Mucosa of descending colon (tissue), 3 donors: ENCODE measurements around the gene PRAMEF12. TPM values are rescaled to one million over a fixed set of nuclear protein-coding genes. Genes with fewer than 3 reads are reported as not detected.
"Not testable (repeated sequence)": the region's sequence is repeated elsewhere in the genome, so short reads cannot be mapped to it uniquely, and the experiment has no call there.

ENCODE experiments used
- ATAC-seq: fragments of 200-7000 bp; cut with Tn5 transposase; one replicate; pipeline ENCODE4 v1.9.1; 2020; ENCODE audit warnings: mild to moderate bottlenecking, moderate library complexity
- DNase-seq, 3 donors: peaks; one replicate each; pipeline ENCODE4 v3.0.0-alpha.2; 2020
- H3K36me3 ChIP-seq: fragments of 200-600 bp; one replicate; pipeline ENCODE4 v1.8.0; 2021; ENCODE audit warnings: low read depth, mild to moderate bottlenecking
- H3K4me1 ChIP-seq: fragments of 200-600 bp; one replicate; pipeline ENCODE4 v1.8.0; 2021; ENCODE audit warnings: low read depth, mild to moderate bottlenecking
- H3K4me3 ChIP-seq: fragments of 200-600 bp; one replicate; pipeline ENCODE4 v1.8.0; 2021; ENCODE audit warnings: mild to moderate bottlenecking
- H3K9me3 ChIP-seq: fragments of 200-600 bp; one replicate; pipeline ENCODE4 v1.8.0; 2021; ENCODE audit warnings: mild to moderate bottlenecking
- CTCF ChIP-seq: fragments of 200-600 bp; IDR thresholded peaks from one replicate; pipeline ENCODE4 v1.8.0; 2022; ENCODE audit warnings: antibody characterized with exemption, mild to moderate bottlenecking
- intact Hi-C, 2 donors: fragments of 100-400 bp; cut with DNase I in 1 of 2; cut with micrococcal nuclease in 1 of 2; formaldehyde crosslinking; loops; one replicate each; pipeline versions ENCODE4 v1.11.0 to v1.11.1; 2022; cut with DNase I, micrococcal nuclease
- total RNA-seq, 3 donors: library from RNA; stranded (reverse); fragmentation: NEBNext Ultra II Directional in 2 of 3; extraction: Animal tissue kit (Norgen Biotek cat#: 25700) in 2 of 3; gene quantifications; one replicate each; pipeline versions ENCODE4 v1.2.1 to v1.2.4, GENCODE V29; 2021 to 2023
- donor health status: DM: no; HTN: no; CAD: no; lungs with moderate emphysema.
- donor health status: DM: no; HTN: no; CAD: no.
- donor health status: DM: no; HTN: yes; CAD: no.

Gene PRAMEF12
- total RNA-seq, 3 donors from 2014 or later = not detected

GRCh38 chr1:12776801-12777557, 3.4 kb downstream of the PRAMEF12 start:
- no peaks in the 10 kb centered on the region for H3K36me3 ChIP-seq
- TF ChIP-seq CTCF = no peak
- intact Hi-C loops = no loop called here
- ATAC-seq (no peak), DNase-seq (no peak)
- no peak overlapping the region for H3K4me3 ChIP-seq
- no peaks in the 10 kb centered on the region for H3K9me3 ChIP-seq
- H3K4me1 ChIP-seq = no peaks in the 10 kb centered on the region

GRCh38 chr1:12778061-12778460, 4.5 kb downstream of the PRAMEF12 start:
- Histone ChIP-seq H3K4me3 (no peak overlapping the region), H3K9me3 (no peaks in the 10 kb centered on the region), H3K36me3 (no peaks in the 10 kb centered on the region), H3K4me1 (no peaks in the 10 kb centered on the region)
- ATAC-seq (no peak), DNase-seq (no peak)
- no peak for TF ChIP-seq CTCF
- intact Hi-C loops = no loop called here

- H3K4me1 ChIP-seq = no peaks in the 10 kb centered on the region
- ATAC-seq = no peak
- H3K36me3 ChIP-seq = no peaks in the 10 kb centered on the region
- H3K4me3 ChIP-seq = no peak overlapping the region
- H3K9me3 ChIP-seq = peaks cover 2% of the 10 kb centered on the region
- intact Hi-C loops = no loop called here
- DNase-seq = no peak
- no peak for TF ChIP-seq CTCF
These were observed 5.4 kb downstream of the PRAMEF12 start for GRCh38 chr1:12778907-12779306.

GRCh38 chr1:12781488-12781887, 8.0 kb downstream of the PRAMEF12 start:
- H3K4me1 ChIP-seq, H3K4me3 ChIP-seq, DNase-seq, H3K36me3 ChIP-seq, ATAC-seq, intact Hi-C loops: not testable (repeated sequence)
- peaks cover 25% of the 10 kb centered on the region for H3K9me3 ChIP-seq

GRCh38 chr1:12783783-12784182, 10.2 kb downstream of the PRAMEF12 start:
- H3K9me3 ChIP-seq = peaks cover 27% of the 10 kb centered on the region
- intact Hi-C loops, H3K4me3 ChIP-seq, ATAC-seq, H3K36me3 ChIP-seq, DNase-seq, H3K4me1 ChIP-seq: not testable (repeated sequence)

- H3K4me1 ChIP-seq, ATAC-seq, H3K4me3 ChIP-seq, intact Hi-C loops, H3K36me3 ChIP-seq: not testable (repeated sequence)
- H3K9me3 ChIP-seq = peaks cover 27% of the 10 kb centered on the region
- DNase-seq = peak in 1 of 3 donors; percentile 4
These were observed 11.2 kb downstream of the PRAMEF12 start for GRCh38 chr1:12784729-12785128.

GRCh38 chr1:12791097-12791496, 17.6 kb downstream of the PRAMEF12 start, which contains the start of gene PRAMEF1:
PRAMEF1 (plus strand) TSS chr1:12791397; CDS start chr1:12793228, 1,831 bp downstream.
- H3K4me3 ChIP-seq, H3K9me3 ChIP-seq, DNase-seq, intact Hi-C loops, H3K4me1 ChIP-seq, H3K36me3 ChIP-seq, ATAC-seq: not testable (repeated sequence)

GRCh38 chr1:12798911-12799310, 25.4 kb downstream of the PRAMEF12 start:
- ATAC-seq (no peak), DNase-seq (no peak)
- Histone ChIP-seq H3K36me3 (no peaks in the 10 kb centered on the region), H3K9me3 (no peaks in the 10 kb centered on the region), H3K4me1 (no peaks in the 10 kb centered on the region), H3K4me3 (no peak overlapping the region)
- no peak for TF ChIP-seq CTCF
- intact Hi-C loops = no loop called here
